ENCODE results near the gene SFTPA2. TPM values are rescaled to one million over a fixed set of nuclear protein-coding genes. Genes with fewer than 3 reads are reported as not detected.
"Not testable (repeated sequence)": the region's sequence is repeated elsewhere in the genome, so short reads cannot be mapped to it uniquely, and the experiment has no call there.

SFTPA2 gene
- total and polyA plus RNA-seq, 10 of the 15 experiments (the other 5 are each of a cell fraction or from before 2014, with no cell fraction given): 0.03 to 4.2 TPM; not detected in 8

DNA sequence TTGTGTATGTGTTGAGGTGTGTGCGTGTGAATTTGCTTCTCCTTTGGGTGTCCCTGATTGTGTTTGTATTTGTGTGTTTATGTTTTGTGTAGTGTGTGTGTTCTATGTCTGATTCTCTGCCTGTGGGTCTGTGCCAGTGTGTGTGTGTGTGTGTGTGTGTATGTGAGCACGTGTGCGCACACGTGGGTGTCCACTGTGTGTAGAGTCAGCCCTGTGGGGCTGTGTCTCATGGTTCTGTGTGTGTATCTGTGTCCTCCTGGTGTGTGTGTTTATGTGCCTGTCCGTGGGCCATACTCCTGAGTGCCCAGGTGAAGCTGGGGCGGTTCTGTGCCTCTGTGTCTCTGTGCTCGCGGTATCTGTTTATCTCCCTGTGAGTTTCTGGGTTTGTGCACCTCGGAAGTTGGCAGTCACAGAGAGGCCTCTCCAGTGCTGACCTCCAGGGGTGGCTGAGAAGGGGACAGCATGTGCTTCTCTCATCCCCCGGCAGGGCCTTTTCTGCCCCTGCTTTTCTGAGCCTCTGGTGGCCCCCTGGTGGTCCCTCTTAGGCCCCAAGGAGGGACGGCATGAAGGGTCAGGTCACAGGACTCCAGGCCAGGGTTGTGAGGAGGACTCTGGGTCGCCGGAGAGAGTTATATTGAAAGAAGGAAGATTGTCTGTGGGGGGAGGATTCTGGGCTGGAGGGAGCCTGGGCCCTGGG lies 36.9 kb downstream of the SFTPA2 start:
- H3K4me2 ChIP-seq (ENCODE audit: control insufficient read depth, insufficient read depth); in situ Hi-C loops (cut with MboI); H3K79me2 ChIP-seq (ENCODE audit: control insufficient read depth, insufficient read depth, low read length); intact Hi-C loops (cut with micrococcal nuclease; ENCODE audit: unreplicated experiment); DNase-seq (ENCODE audit: low read depth, low spot score); H3K27ac ChIP-seq (ENCODE audit: control insufficient read depth, insufficient read depth); BruUV-seq (replicated peaks); H3K9me3 ChIP-seq (replicated peaks; ENCODE audit: control insufficient read depth, insufficient read depth, low read length); H3K27me3 ChIP-seq (replicated peaks in 1 of 2; ENCODE audit: control insufficient read depth in 2 of 2, insufficient read depth in 2 of 2, low read length in 1 of 2); H3K4me3 ChIP-seq; H3K9ac ChIP-seq (ENCODE audit: control insufficient read depth, insufficient read depth, low read length); H2AFZ ChIP-seq (ENCODE audit: control insufficient read depth, low read depth, low read length); CTCF ChIA-PET; ATAC-seq; H4K20me1 ChIP-seq (ENCODE audit: control insufficient read depth, insufficient read depth); SMC1A ChIA-PET (ENCODE audit: uncharacterized antibody, unreplicated experiment); FAIRE-seq; RAD21 ChIA-PET (ENCODE audit: unreplicated experiment); H3K36me3 ChIP-seq (ENCODE audit: control insufficient read depth in 2 of 2, insufficient read depth in 2 of 2, low read length in 1 of 2); H3K4me1 ChIP-seq (ENCODE audit: control insufficient read depth, insufficient read depth, low read length); POLR2A ChIA-PET: not testable (repeated sequence)
- 60% methylated on average over 6 of the region's 13 CpGs for WGBS (ENCODE audit: insufficient coverage, insufficient replicate concordance, low lambda C conversion rate, missing lambda C conversion rate)

GRCh38 chr10:79522464-79522863 lies 37.7 kb downstream of the SFTPA2 start:
- H3K9me3 ChIP-seq (replicated peaks; ENCODE audit: control insufficient read depth, insufficient read depth, low read length); FAIRE-seq; H3K9ac ChIP-seq (ENCODE audit: control insufficient read depth, insufficient read depth, low read length); H3K79me2 ChIP-seq (ENCODE audit: control insufficient read depth, insufficient read depth, low read length); H3K4me1 ChIP-seq (ENCODE audit: control insufficient read depth, insufficient read depth, low read length); SMC1A ChIA-PET (ENCODE audit: uncharacterized antibody, unreplicated experiment); BruUV-seq (replicated peaks); ATAC-seq; DNase-seq (ENCODE audit: low read depth, low spot score); H3K27ac ChIP-seq (ENCODE audit: control insufficient read depth, insufficient read depth); in situ Hi-C loops (cut with MboI); H4K20me1 ChIP-seq (ENCODE audit: control insufficient read depth, insufficient read depth); H3K4me3 ChIP-seq; CTCF ChIA-PET; H3K36me3 ChIP-seq (ENCODE audit: control insufficient read depth in 2 of 2, insufficient read depth in 2 of 2, low read length in 1 of 2); H3K4me2 ChIP-seq (ENCODE audit: control insufficient read depth, insufficient read depth); RAD21 ChIA-PET (ENCODE audit: unreplicated experiment); H2AFZ ChIP-seq (ENCODE audit: control insufficient read depth, low read depth, low read length); H3K27me3 ChIP-seq (replicated peaks in 1 of 2; ENCODE audit: control insufficient read depth in 2 of 2, insufficient read depth in 2 of 2, low read length in 1 of 2); POLR2A ChIA-PET; intact Hi-C loops (cut with micrococcal nuclease; ENCODE audit: unreplicated experiment): not testable (repeated sequence)
- WGBS (ENCODE audit: insufficient coverage, insufficient replicate concordance, low lambda C conversion rate, missing lambda C conversion rate): 55% methylated on average over 3 of the region's 4 CpGs

GRCh38 chr10:79521751-79522150 lies 38.5 kb downstream of the SFTPA2 start:
- DNase-seq (ENCODE audit: low read depth, low spot score); POLR2A ChIA-PET; H3K27ac ChIP-seq (ENCODE audit: control insufficient read depth, insufficient read depth); in situ Hi-C loops (cut with MboI); H4K20me1 ChIP-seq (ENCODE audit: control insufficient read depth, insufficient read depth); BruUV-seq (replicated peaks); H3K79me2 ChIP-seq (ENCODE audit: control insufficient read depth, insufficient read depth, low read length); H3K4me1 ChIP-seq (ENCODE audit: control insufficient read depth, insufficient read depth, low read length); H3K4me2 ChIP-seq (ENCODE audit: control insufficient read depth, insufficient read depth); H2AFZ ChIP-seq (ENCODE audit: control insufficient read depth, low read depth, low read length); ATAC-seq; CTCF ChIA-PET; RAD21 ChIA-PET (ENCODE audit: unreplicated experiment); H3K36me3 ChIP-seq (ENCODE audit: control insufficient read depth in 2 of 2, insufficient read depth in 2 of 2, low read length in 1 of 2); H3K4me3 ChIP-seq; H3K27me3 ChIP-seq (replicated peaks in 1 of 2; ENCODE audit: control insufficient read depth in 2 of 2, insufficient read depth in 2 of 2, low read length in 1 of 2); FAIRE-seq; H3K9ac ChIP-seq (ENCODE audit: control insufficient read depth, insufficient read depth, low read length); intact Hi-C loops (cut with micrococcal nuclease; ENCODE audit: unreplicated experiment); SMC1A ChIA-PET (ENCODE audit: uncharacterized antibody, unreplicated experiment); H3K9me3 ChIP-seq (replicated peaks; ENCODE audit: control insufficient read depth, insufficient read depth, low read length): not testable (repeated sequence)
- 7% methylated on average over 6 of the region's 6 CpGs for WGBS (ENCODE audit: insufficient coverage, insufficient replicate concordance, low lambda C conversion rate, missing lambda C conversion rate)

- FAIRE-seq; H3K4me1 ChIP-seq (ENCODE audit: control insufficient read depth, insufficient read depth, low read length); CTCF ChIA-PET; BruUV-seq (replicated peaks); H3K79me2 ChIP-seq (ENCODE audit: control insufficient read depth, insufficient read depth, low read length); POLR2A ChIA-PET; SMC1A ChIA-PET (ENCODE audit: uncharacterized antibody, unreplicated experiment); H3K9me3 ChIP-seq (replicated peaks; ENCODE audit: control insufficient read depth, insufficient read depth, low read length); H3K4me2 ChIP-seq (ENCODE audit: control insufficient read depth, insufficient read depth); RAD21 ChIA-PET (ENCODE audit: unreplicated experiment); DNase-seq (ENCODE audit: low read depth, low spot score); intact Hi-C loops (cut with micrococcal nuclease; ENCODE audit: unreplicated experiment); in situ Hi-C loops (cut with MboI); H3K36me3 ChIP-seq (ENCODE audit: control insufficient read depth in 2 of 2, insufficient read depth in 2 of 2, low read length in 1 of 2); H3K9ac ChIP-seq (ENCODE audit: control insufficient read depth, insufficient read depth, low read length); H3K27me3 ChIP-seq (replicated peaks in 1 of 2; ENCODE audit: control insufficient read depth in 2 of 2, insufficient read depth in 2 of 2, low read length in 1 of 2); ATAC-seq; H4K20me1 ChIP-seq (ENCODE audit: control insufficient read depth, insufficient read depth); H2AFZ ChIP-seq (ENCODE audit: control insufficient read depth, low read depth, low read length); H3K27ac ChIP-seq (ENCODE audit: control insufficient read depth, insufficient read depth); H3K4me3 ChIP-seq: not testable (repeated sequence)
- WGBS (ENCODE audit: insufficient coverage, insufficient replicate concordance, low lambda C conversion rate, missing lambda C conversion rate): 60% methylated on average over 1 of the region's 4 CpGs
These were observed 42.6 kb downstream of the SFTPA2 start for GRCh38 chr10:79517567-79517966.
